Cerebellar cortex (tissue), 1 donor: ENCODE measurements around the gene ITPR2.
A peak's percentile ranks its signal among the peaks of the same experiment; 100 is the strongest.
"Not testable (repeated sequence)": the region's sequence is repeated elsewhere in the genome, so short reads cannot be mapped to it uniquely, and the experiment has no call there.

ENCODE experiments used
- DNase-seq: peaks from one replicate; pipeline ENCODE4 v3.0.0-alpha.2; 2015; ENCODE audit warnings: low spot score

ITPR2 gene

DNA sequence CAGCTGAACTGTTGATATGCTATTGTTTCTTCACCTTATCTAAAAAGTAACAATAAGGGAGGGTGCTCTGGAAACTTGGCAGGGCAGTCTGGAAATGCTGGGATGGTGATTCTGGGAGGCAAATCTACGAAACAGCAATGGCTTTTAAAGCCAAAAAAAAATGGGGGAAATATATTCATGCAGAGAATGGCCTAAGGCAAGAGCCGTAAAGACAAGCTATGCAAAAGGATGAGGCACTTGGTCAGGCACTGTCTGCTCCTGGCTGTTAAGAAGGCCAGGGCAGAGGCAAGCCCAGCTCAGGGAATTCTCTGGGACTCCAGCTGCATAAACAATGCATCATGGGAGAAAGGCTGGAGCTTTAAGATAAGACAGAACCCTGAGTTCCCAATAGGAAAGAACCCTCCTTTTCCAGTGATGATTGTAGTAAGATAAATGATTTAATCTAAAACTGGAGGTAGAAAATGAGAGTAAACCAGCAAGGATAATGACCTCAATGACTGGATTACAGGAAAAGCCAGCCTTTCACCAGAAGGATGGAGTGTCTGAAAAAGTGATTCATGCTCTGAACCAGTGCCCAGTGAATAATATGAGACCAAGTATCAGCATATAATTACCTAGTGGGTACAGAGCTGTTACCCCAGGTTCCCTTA lies 46.0 kb downstream of the ITPR2 start:
- no peak for DNase-seq

DNA sequence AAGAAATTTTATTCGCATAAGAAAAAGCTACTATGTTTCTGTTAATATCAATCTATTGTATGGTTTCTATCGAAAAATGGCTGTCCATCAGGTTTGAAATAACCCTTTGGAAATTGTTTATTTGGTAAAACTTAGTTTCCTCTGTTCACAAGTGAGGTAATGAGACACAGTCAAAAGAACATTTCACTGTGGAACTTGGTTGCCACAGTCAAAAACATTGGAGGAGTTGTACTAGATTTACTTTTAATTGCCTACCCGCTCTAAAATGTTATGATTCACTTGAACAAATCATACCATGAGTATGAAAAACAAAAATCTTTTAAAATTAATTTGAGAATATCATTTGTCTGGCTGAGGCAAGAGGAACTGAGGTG lies 46.5 kb downstream of the ITPR2 start:
- DNase-seq = no peak

- not testable (repeated sequence) for DNase-seq
Observed at GRCh38 chr12:26783816-26784379, 49.1 kb downstream of the ITPR2 start.

DNA sequence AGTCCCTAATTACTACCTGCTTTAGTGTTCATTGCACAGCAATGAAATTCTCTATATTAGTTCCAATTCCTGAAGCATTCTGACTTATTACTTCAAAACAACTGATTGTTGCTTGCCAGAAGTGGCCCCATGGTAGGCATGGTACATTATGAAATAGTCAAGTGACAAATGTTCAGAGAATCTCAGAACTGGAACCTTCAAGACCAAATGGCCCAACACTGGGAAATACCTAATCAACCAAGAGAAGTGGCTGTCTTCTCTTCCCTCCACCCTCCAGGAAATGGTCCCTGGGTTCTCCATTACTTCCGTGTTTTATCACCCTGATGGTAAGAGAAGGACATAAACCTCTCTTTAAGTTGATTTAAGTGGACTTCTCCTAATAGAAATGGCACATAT lies 49.9 kb downstream of the ITPR2 start:
- DNase-seq = no peak

DNA sequence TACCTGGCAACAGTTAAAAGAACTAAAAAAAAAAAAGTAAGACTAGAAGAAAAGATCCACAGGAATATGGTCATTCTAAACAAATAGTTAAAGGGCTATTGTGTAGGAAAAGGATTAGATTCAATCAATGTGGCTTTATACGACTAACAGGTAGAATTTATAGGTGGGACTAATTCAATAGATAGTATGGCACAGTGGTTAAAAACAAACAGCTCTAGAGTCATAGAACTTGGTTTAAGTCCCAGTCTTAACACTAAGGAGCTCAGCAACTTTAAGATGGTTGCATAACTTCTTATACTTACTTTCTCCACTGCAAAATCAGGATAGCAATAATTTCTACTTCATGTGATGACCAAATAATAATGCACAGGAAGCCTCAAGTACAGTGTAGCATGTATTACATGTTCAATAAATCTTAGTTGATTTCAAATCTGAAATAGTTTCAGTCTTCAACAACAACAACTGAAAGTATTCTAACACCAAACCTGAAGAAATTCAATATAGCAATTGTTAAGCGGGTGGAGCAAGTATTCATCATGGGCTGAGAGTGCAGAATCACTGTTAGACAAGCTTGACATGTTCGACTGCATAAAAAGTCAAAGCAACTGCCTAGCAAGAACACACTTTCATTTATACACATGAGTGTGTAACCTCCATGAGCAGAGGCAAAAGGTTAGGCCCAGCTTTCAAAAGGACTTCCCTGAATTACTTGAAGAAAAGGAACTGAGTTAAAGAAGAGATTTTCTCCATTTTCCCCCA lies 50.4 kb downstream of the ITPR2 start:
- no peak for DNase-seq

- DNase-seq = peak; percentile 12
Observed at GRCh38 chr12:26780656-26781055, 52.3 kb downstream of the ITPR2 start.

DNA sequence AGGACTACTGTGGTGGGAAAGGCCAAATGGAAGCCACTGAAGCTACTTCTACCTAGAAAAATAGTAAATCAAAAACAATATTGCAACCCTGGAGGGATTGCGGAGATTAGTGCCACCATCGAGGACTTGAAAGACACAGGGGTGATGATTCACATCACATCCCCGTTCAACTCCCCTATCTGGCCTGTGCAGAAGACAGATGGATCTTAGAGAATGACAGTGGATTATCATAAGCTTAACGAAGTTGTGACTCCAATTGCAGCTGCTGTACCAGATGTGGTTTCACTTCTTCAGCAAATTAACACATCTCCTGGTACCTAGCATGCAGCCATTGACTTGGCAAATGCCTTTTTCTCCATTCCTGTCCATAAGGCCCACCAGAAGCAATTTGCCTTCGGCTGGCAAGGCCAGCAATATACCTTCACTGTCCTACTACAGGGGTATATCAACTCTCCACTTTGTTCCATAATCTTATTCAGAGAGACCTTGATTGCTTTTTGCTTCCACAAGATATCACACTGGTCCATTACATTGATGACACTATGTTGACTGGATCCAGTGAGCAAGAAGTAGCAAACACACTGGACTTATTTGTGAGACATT lies 54.7 kb downstream of the ITPR2 start:
- not testable (repeated sequence) for DNase-seq

- DNase-seq = no peak
Observed at GRCh38 chr12:26777236-26777635, 55.8 kb downstream of the ITPR2 start.

DNA sequence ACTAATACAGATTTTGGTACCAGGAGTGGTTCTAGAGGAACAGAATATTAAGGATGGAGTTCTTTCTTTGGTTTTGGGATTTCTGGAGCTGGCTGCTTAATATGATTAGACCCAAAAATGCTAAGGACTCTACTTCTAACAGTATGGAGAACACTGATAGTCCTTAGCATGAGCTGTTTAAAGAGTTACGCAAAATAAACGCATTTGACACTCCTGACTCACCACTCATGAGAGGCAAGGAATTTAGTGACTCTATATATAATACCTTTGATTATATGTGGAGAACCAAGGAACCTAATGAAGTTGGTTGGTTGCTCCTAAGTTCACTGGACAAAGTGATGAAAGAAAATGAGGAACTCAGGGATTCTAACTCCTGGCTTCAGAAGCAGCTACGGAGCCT lies 57.0 kb downstream of the ITPR2 start:
- DNase-seq = not testable (repeated sequence)

- DNase-seq = no peak
Observed at GRCh38 chr12:26773313-26774104, 59.5 kb downstream of the ITPR2 start.

GRCh38 chr12:26771861-26772260 lies 61.1 kb downstream of the ITPR2 start:
- no peak for DNase-seq

DNA sequence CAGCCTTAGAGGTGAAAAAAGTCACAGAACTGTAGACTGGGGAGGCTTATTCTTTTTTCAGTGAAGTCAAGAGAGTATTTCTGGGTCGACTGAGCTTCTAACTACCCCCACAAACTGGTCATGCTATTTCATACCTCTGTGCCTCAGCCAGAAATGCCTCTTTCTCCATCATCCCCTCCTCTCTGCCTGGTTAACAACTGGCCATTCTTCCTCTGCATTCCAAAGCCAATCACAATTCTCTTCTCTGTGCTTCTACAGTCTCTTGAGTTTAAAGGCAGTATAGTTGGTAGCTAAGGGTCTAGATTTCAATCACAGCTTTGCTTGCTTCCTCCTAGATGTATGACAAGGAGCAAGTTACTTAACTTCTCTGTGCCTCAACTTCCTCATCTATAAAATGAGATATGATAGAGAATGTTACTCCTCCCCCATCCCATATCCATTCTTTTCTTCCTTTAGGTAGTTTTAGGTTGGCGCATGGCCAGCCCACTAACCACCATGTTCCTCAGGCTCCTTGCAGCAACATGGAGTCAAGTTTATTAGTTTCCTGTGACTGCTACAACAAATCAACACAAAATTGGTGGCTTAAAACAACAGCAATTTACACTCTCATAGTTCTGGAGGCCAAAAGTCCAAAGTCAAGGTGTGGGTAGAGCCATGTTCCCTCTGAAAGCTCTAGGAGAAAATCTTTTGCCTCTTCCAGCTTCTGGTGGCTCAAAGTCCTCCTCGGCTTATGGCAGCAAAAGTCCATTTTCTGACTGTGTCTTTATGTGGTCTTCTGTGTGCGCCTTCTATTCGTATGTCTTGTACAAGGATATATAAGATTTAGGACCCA lies 62.5 kb downstream of the ITPR2 start:
- DNase-seq = no peak

DNA sequence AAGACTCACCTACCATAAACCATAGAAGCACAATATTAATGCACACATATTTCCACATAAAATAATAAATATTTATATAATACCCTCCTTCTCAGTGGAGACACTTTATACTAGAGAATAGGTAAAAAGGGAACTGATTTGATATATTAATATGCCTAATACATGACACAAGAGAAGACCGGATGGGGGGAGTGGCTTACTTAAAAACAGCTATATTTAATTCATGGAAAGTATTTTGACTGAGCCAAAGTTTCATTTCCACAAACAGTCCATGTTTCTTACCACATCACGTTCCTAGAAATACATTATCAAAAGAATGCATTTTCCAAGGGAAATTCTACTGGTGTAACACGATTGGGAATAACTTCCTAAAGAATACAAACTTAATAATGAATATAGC lies 63.4 kb downstream of the ITPR2 start:
- DNase-seq = no peak

DNA sequence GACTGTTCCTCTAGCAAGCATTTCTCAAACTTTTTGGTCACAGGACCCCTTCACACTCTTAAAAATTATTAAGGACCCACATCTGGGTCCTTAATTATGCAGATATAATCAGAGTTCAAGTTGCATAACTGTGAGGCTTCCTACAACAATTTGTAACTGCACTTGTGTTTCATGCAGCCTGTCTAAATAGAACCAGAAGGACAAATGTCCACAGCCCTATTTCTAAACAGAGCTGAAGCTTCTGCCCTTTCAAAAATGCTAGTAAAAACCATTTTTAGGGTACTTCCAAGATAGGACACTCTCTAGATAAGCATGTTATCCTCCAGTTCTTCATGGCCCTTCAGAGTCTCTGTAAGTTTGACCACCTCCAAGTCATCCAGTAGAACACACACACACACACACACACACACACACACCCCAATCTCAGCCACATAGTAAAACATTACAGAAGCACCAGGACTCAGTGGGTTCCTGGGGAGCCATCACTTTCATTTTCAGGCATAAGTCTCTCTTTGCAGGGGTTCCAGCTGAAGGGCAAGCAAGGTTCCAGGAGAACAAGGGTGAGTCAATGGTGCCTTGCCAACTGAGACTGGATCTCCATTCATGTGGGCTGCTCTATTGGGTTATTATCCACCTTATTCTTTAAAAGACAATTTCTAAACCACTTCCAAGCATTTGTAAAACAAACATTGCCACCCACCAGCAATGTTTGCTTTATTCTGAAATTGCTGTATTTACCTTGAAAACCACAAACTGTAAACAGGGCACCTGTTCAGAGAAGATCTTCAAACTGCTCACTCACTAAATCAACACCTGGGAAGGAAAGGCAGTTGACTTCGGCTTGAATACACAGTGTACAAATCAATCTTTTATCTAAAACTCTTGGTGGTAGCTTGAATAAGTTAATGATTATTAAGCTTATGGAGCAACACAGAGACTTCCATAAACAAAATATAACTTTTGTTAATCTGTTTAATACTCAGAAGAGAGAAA lies 64.1 kb downstream of the ITPR2 start:
- no peak for DNase-seq

DNA sequence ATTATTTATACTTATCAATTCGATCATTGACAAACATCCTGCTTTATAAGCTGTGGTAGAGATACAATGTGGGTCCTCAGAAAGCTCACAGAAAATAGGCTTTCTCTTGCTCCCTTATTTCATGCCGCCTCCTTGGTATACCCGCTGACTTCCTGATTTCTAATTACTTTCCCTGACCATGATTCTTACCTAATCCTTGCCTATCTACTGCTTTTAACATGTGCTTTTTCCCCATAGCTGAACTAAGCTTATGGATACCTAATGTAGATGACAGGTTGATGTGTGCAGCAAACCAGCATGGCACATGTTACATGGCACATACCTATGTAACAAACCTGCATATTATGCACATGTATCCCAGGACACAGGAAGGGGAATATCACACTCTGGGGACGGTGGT lies 65.1 kb downstream of the ITPR2 start:
- DNase-seq = no peak

DNA sequence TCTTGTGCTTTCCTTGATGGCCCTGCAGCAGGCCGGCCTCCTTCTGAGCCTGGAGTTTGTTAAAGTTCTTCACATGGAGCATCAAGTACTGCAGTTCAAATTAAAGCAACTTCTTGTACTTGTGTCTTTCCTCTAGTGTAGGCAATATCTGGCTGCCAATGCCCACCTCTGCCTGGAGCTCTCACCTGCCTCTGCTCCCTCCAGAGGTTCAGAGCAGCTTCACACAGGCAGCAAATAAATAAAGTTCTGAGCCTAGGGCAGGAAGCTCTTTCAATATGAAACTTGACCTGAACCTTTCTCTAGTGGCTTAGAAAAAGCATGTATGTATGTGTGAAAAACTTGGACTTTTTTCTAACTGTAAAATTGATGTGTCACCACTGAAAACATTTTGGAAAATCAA lies 65.9 kb downstream of the ITPR2 start:
- no peak for DNase-seq

GRCh38 chr12:26762186-26762585 lies 70.8 kb downstream of the ITPR2 start:
- DNase-seq = no peak

DNA sequence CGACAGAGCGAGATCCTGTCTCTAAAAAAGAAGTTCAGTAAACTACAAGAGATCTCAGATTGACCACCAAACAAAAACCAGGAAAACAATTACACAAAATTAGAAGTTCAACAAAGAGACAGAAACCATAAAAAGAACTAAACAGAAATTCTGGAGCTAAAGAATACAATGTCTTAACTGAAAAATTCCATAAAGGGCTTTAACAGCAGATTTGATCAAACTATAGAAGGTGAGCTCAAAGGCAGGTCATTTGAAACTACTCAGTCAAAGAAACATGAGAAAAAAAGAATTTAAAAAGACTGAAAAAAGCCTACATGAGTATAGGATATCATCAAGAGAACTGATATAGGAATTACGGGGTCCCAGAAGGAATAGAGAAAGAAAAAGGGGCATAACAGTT lies 71.2 kb downstream of the ITPR2 start:
- no peak for DNase-seq

DNA sequence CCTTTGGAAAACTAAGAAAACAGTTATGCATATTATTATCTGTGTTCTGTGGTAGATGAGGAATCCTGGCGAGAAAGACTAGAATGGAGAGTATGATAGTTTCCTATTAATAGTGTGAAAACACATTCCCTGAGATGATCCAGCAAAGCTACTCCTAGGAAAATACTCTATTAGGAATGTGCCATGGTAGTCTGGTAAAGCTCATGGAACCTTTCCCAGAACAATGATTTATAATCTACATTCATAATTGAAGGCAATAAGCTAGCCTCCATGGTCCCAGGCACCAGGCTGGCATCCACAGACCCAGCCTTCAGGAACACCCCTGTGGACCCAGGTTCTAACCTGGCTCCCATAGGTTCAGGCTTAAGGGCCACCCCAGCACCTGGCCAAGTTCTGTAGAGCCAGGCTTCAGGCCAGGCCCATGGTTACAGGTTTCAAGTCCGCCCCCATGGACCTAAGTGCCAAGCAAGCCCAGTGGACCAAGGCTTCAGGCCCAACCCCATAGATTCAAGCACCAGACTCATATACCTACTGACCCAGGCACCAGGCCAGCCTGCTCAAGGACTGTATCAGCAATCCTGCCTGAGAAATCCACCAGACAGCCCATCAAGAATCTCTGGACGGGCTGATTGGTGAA lies 72.2 kb downstream of the ITPR2 start:
- no peak for DNase-seq

DNA sequence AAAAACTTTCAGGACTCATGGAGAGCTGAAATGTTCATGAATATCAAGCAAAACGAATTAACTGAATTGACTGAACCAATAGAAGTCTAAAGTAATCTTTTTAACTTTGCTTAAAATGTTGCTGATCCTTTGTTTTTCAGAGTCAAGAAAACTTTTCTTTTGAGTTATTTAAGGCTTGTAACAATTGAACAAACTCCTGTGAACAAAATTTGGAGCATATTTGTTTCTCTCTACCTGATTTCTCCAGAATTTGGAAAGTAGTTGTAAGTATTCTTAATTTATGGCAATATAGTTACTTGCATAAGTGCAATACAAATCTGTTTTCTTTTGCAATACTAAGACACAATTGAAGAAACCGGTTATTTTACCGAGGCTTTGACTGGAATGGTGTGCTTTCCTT lies 77.6 kb downstream of the ITPR2 start:
- not testable (repeated sequence) for DNase-seq
